Glutamatergic neuron (in vitro differentiated cells): ENCODE measurements around the gene SHISA8. TPM values are rescaled to one million over a fixed set of nuclear protein-coding genes. Genes with fewer than 3 reads are reported as not detected.

Experiments
- DNase-seq: peaks from one replicate; pipeline ENCODE4 v3.0.0; 2022
- H3K27ac Mint-ChIP-seq: one replicate; pipeline ENCODE4 v1.8.0; 2020; ENCODE audit warnings: mild to moderate bottlenecking, mixed read lengths, inconsistent platforms; ENCODE audit not compliant: unreplicated experiment
- H3K27me3 Mint-ChIP-seq: one replicate; pipeline ENCODE4 v1.8.0; 2020; ENCODE audit warnings: mild to moderate bottlenecking, moderate library complexity, mixed read lengths, inconsistent platforms; ENCODE audit not compliant: unreplicated experiment
- H3K36me3 Mint-ChIP-seq: one replicate; pipeline ENCODE4 v1.8.0; 2020; ENCODE audit warnings: mild to moderate bottlenecking, mixed read lengths, inconsistent platforms; ENCODE audit not compliant: unreplicated experiment
- H3K4me1 Mint-ChIP-seq: one replicate; pipeline ENCODE4 v1.8.0; 2020; ENCODE audit warnings: mild to moderate bottlenecking, low read depth, mixed read lengths, inconsistent platforms; ENCODE audit not compliant: unreplicated experiment
- H3K4me3 Mint-ChIP-seq: one replicate; pipeline ENCODE4 v1.8.0; 2020; ENCODE audit warnings: mild to moderate bottlenecking, mixed read lengths, inconsistent platforms; ENCODE audit not compliant: unreplicated experiment
- H3K9me3 Mint-ChIP-seq: one replicate; pipeline ENCODE4 v1.8.0; 2020; ENCODE audit warnings: mild to moderate bottlenecking, moderate library complexity, mixed read lengths, inconsistent platforms; ENCODE audit not compliant: unreplicated experiment
- CTCF ChIP-seq: fragments of 200-600 bp; sonication (generic); IDR thresholded peaks from one replicate; pipeline ENCODE4 v1.5.0; 2021; ENCODE audit not compliant: partially characterized antibody, unreplicated experiment
- total RNA-seq: library from RNA; stranded (reverse); fragmentation: NEBNext Ultra II Directional; extraction: Animal tissue kit (Norgen Biotek cat#: 25700); gene quantifications from one replicate; pipeline ENCODE4 v1.2.1, GENCODE V29; 2021; ENCODE audit not compliant: unreplicated experiment

Gene SHISA8
- total RNA-seq, 1 donor from 2014 or later: not detected

- Mint-ChIP-seq H3K9me3 (peaks cover 5% of the 10 kb centered on the region), H3K27ac (no peak overlapping the region), H3K4me3 (no peak overlapping the region), H3K4me1 (peaks cover 2% of the 10 kb centered on the region), H3K27me3 (peaks cover 22% of the 10 kb centered on the region), H3K36me3 (no peaks in the 10 kb centered on the region)
- no peak for DNase-seq
- TF ChIP-seq CTCF: no peak
These were observed 3.3 kb upstream of the SHISA8 start for GRCh38 chr22:41917903-41918791.

- Mint-ChIP-seq H3K9me3 (peaks cover 5% of the 10 kb centered on the region), H3K4me3 (no peak overlapping the region), H3K4me1 (peaks cover 2% of the 10 kb centered on the region), H3K27me3 (peaks cover 27% of the 10 kb centered on the region), H3K36me3 (no peaks in the 10 kb centered on the region), H3K27ac (no peak overlapping the region)
- DNase-seq: no peak
- no peak for TF ChIP-seq CTCF
These were observed 2.6 kb upstream of the SHISA8 start for GRCh38 chr22:41917375-41917902.

- peaks cover 2% of the 10 kb centered on the region for H3K4me1 Mint-ChIP-seq
- no peak for TF ChIP-seq CTCF
- H3K9me3 Mint-ChIP-seq: peaks cover 5% of the 10 kb centered on the region
- no peak overlapping the region for H3K4me3 Mint-ChIP-seq
- peaks cover 32% of the 10 kb centered on the region for H3K27me3 Mint-ChIP-seq
- H3K27ac Mint-ChIP-seq: no peak overlapping the region
- no peaks in the 10 kb centered on the region for H3K36me3 Mint-ChIP-seq
- no peak for DNase-seq
These were observed 2.0 kb upstream of the SHISA8 start for GRCh38 chr22:41916745-41917358.

GRCh38 chr22:41915786-41916493, 1.1 kb upstream of the SHISA8 start:
- no peak overlapping the region for H3K27ac Mint-ChIP-seq
- H3K9me3 Mint-ChIP-seq: peaks cover 5% of the 10 kb centered on the region
- no peaks in the 10 kb centered on the region for H3K36me3 Mint-ChIP-seq
- H3K4me3 Mint-ChIP-seq: peak overlapping the region; percentile 59
- no peak for TF ChIP-seq CTCF
- H3K4me1 Mint-ChIP-seq: peaks cover 2% of the 10 kb centered on the region
- peaks cover 38% of the 10 kb centered on the region for H3K27me3 Mint-ChIP-seq
- no peak for DNase-seq
